ENCODE measurements around the gene AGRN.
"Not testable (repeated sequence)": the region's sequence is repeated elsewhere in the genome, so short reads cannot be mapped to it uniquely, and the experiment has no call there.

The AGRN gene

DNA sequence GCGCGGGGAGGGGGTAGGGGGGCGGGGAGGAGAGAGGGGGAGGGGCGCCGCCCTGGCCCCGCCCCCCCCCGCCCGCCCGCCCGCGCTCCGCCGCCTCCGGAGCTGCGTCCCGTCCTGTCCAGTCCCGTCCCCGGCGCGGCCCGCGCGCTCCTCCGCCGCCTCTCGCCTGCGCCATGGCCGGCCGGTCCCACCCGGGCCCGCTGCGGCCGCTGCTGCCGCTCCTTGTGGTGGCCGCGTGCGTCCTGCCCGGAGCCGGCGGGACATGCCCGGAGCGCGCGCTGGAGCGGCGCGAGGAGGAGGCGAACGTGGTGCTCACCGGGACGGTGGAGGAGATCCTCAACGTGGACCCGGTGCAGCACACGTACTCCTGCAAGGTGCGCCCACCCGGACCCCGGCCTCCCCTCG, at the start of gene AGRN:
AGRN (plus strand) TSS at position 121 of the 405 bp plus-strand sequence; CDS start at position 174, 53 bp downstream.
- no peak for DNase-seq

DNA sequence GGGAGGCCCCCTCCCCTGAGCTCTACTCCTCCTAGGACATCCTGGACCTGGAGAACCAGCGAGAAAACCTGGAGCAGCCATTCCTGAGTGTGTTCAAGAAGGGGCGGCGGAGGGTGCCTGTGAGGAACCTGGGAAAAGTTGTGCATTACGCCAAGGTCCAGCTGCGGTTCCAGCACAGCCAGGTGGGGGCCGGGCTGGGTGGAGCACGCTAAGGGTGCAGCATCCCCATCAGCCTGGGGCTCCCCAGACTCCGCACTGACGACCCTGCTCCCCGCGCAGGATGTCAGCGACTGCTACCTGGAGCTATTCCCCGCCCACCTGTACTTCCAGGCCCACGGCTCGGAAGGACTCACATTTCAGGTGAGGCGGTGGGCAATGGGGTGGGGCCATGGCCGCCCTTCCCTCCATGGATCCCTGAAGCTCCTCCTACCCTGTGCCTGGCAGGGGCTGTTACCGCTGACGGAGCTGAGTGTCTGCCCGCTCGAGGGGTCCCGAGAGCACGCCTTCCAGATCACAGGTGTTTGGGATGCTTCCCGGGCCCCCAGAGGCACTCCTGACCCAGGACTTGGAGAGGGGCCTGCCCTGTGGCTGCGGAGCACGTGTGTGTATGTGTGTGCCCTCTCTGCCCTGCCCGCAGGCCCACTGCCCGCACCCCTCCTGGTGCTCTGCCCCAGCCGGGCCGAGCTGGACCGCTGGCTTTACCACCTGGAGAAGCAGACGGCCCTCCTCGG, 49.5 kb upstream of the AGRN start:
- DNase-seq, result no peak

DNA sequence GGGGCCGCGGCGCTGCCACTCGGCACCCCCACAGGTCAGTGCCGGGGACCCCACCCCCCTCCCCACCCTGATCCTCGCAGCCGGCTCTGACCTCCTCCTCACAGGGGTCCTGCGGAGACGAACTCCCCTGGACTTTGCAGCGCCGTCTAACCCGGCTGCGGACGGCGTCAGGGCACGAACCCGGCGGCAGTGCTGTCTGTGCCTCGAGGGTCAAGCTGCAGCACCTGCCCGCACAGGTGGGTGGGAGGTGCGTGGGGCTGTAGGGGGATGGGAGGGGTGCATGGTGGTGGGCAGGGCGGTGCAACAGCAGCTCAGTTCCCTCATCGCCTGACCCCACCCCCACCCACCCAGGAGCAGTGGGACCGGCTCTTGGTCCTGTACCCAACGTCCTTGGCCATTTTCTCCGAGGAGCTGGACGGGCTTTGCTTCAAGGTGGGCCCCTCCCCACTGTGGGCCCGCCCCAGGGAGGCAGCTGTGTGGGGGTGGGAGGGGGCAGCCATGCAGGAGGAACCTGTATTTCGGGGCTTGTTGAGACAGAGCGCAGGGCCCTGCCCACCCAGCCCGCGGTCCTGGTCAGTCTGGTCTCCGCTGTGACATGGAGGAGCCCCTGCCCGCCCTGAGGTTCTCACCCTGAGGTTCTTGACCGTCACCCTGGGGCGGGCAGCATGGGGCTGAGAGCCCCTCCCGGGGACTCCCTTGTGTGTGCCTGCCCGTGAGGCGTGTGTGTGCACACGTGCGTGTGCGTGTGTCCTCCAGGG, 48.8 kb upstream of the AGRN start:
- no peak for DNase-seq

DNA sequence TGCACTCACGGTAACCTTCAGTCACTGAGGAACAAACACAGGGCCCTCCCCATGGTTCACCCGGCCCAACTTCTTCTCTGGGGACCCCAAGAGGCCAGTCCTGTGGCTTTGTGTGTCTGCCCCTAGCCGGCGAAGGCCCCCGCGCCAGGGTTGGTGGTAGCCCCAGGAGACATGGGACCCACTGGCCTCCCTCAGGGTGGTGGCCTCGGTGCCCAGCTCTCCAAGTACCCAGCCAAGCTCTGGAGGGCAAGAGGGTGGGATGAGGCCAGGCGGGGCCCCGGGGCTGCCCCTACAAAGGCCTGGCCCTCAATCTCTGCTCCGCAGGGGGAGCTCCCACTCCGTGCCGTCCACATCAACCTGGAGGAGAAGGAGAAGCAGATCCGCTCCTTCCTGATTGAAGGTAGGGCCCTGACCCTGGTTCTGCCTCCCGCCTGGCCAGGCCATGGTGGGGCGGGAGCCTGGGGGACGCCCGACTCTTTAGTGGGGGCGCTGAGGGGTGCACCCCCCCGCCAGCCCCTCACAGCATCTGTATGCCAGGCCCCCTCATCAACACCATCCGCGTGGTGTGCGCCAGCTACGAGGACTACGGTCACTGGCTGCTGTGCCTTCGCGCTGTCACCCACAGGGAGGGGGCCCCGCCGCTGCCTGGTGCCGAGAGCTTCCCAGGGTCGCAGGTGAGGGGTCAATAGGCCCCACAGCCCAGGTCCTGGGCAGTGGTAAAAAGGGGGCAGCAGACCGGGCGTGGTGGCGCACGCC, 48.0 kb upstream of the AGRN start:
- DNase-seq, result no peak

DNA sequence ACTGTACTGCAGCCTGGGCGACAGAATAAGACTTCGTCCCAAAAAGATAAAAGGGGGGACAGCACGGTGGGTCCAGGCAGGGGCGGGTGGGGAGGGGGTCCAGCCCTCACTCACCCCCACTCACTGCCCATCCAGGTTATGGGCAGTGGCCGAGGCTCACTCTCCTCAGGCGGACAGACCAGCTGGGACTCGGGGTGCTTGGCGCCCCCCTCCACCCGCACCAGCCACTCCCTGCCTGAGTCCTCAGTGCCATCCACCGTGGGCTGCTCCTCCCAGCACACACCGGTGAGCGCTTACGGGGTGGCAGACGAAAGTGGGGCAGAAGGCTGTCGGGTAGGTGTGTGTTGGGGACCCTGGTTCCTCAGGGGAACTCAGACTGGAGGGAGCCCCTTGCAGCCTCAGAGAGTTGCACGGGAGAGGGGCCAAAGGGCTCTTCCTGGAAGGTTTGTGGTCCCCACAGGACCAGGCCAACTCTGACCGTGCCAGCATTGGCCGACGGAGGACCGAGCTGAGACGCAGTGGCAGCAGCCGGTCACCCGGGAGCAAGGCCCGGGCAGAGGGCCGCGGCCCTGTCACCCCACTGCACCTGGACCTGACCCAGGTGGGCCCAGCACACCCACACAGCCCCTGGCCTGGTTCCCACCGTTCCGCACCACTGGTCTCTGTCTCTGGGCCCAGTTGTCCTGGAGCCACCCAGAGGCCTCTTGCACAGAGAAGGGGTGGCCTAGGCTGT, 47.0 kb upstream of the AGRN start:
- DNase-seq, result no peak

DNA sequence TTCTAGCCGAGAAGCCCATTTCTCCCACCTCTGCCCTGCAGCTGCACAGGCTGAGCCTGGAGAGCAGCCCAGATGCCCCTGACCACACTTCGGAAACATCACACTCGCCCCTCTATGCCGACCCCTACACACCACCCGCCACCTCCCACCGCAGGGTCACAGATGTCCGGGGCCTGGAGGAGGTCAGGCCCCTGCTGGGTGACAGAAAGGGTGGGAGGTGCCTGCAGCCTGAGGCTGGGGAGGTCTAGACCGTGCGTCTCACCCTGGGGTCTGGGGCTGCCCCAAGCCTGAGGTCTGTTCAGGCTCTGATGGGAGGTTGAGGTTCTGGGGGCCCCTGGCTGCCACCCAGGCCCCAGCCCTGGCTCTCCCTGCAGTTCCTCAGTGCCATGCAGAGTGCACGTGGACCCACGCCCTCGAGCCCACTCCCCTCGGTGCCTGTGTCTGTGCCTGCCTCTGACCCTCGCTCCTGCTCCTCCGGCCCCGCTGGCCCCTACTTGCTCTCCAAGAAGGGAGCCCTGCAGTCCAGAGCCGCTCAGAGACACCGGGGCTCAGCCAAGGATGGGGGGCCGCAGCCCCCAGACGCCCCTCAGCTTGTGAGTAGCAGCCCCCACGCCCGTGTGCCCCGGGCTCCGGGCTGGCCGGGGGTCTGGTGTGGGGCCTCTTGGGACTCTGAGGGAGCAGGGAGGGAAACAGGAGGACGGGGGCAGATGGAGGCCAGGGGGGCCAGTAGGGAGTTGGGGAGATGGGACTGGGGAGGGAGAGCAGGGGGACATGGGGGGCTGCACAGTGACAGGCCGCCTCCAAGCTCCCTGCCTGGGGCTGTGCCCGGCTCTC, 46.2 kb upstream of the AGRN start:
- no peak for DNase-seq

DNA sequence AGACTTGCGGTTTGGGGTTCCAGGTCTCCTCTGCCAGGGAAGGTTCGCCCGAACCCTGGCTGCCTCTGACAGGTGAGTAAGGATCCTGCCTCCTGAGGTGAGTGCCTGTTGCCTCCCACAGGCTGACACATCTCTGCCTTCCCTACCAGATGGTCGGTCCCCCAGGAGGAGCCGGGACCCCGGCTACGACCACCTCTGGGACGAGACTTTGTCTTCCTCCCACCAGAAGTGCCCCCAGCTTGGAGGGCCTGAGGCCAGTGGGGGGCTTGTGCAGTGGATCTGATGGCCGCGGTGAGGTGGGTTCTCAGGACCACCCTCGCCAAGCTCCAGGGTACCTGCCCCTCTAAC, 45.7 kb upstream of the AGRN start:
- DNase-seq, result no peak

DNA sequence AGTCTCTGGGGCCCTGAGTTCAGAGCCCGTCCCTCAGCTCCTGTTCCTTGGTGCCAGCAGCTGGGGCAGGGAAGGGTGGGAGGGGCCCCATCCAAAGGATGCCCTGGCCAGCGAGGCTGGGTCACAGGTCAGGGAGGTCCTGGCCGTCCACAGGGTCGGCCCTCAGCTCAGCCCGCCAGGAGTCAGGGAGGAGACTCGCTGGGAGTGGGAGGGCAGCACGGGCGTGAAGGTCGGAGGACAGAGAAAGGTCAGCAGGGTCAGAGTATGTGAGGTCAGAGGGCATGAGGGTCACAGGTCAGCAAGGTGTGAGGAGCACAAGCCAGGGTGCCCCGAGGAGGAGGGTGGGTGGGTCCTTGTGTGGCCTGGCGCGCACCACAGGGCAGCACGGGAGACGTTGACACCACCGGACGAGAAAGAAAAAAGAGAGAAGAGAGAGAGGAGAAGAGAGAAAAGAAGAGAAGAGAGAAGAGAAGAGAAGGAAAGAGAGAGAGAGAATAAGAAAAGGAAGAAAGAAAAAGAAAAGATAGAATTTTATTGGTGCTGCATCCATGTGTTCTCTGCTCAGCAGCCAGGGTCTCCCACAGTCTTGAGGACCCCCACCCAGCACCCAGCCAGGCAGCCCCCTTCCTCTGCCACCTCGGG, 45.1 kb upstream of the AGRN start:
- DNase-seq, result no peak

DNA sequence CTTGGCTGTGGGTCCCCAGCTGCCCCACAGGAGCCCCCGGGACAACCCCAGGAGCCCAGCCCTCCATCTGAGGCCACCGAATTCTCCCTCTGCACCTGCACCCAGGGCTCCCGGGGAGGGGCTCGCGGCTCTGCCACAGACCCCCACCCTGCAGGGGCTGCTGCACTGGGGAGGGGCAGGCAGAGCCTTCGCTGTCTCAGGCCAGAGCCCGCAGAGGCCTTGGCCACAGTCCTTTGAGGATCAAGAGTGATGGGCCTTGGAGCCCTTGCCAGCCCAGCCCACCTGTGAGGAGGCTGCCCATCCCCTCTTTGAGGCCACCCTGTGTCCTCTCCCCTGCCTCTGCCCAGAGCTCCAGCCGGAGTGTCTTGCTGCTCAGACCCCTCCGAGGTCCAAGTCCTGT, 44.6 kb upstream of the AGRN start:
- DNase-seq, result no peak

DNA sequence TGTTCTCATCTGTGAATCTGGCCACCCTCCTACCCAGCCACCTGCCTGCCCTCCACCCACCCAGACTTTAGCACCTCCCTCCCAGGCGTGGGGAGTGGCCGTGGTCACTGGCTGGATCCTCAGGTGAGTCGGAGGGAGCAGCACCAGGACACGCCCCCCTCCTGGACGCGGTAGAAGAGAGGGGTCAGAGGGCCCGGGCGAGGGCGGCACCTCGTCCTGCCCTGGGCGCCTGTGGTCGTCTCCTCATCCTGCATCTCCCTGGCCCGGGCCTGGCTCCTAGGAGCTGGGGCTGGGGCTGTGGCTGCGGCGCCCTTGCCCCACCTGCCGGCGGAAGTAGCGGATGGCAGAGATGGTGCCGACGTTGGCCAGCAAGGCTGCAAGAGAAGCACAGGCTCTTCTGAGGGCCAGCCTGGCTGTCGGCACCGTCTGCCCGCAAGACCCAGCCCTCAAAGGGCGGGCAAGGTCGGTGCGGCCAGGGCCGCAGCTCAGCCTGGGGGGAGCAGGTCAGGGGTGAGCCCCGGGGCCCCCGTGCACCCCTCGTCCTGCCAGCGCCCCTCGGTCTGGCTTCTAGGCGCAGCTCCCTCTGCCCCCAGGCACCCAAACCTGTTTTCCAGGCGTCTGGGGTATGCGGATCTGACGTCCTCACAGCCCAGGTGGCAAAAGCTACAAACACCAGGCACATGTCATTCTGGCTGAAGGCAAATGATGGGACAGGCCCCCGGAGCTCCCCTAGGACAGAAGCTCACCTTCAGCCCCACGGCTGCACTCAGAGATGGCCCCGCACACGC, 43.8 kb upstream of the AGRN start:
- peak in 2 of 4 experiments; percentile 42 to 63 for DNase-seq

DNA sequence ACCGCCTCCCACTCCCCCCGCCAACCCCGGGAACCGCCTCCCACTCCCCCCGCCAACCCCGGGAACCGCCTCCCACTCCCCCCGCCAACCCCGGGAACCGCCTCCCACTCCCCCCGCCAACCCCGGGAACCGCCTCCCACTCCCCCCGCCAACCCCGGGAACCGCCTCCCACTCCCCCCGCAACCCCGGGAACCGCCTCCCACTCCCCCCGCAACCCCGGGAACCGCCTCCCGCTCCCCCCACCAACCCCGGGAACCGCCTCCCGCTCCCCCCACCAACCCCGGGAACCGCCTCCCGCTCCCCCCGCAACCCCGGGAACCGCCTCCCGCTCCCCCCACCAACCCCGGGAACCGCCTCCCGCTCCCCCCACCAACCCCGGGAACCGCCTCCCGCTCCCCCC, 43.1 kb upstream of the AGRN start:
- DNase-seq, result not testable (repeated sequence)

DNA sequence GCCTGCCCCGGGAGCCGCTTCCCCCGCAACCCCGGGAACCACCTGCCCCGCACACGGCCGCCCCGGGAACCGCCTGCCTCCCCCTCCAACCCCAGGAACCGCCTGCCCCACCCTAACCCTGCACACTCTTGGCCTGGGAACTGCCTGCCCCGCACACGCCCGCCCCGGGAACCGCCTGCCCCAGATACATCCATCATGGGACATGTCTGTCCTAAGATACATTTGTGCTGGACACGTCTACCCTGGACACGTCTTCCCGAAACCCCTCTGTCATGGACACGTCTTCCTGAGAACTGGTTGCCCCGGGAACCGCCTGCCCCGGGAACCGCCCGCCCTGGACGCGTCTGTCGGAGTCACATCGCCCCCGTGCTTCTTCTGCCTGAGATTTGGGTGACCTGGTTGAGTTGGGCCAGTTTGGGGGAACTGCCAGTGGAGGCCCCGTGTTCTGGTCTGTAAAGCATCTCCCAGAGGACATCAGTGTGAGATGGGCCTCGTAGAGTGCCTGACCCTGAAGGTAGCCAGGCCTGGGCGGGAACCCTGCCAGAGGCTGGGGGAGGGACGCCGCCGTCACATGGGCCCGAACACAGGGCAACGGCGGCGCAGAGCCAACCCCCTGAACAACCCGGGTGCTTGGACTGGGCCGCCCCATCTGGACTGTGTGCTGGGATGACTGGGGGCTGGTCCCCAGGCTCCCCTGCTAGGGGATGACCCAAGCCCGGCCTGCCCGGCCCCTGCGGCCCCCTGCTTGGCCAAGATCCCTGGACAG, 41.7 kb upstream of the AGRN start:
- no peak for DNase-seq

DNA sequence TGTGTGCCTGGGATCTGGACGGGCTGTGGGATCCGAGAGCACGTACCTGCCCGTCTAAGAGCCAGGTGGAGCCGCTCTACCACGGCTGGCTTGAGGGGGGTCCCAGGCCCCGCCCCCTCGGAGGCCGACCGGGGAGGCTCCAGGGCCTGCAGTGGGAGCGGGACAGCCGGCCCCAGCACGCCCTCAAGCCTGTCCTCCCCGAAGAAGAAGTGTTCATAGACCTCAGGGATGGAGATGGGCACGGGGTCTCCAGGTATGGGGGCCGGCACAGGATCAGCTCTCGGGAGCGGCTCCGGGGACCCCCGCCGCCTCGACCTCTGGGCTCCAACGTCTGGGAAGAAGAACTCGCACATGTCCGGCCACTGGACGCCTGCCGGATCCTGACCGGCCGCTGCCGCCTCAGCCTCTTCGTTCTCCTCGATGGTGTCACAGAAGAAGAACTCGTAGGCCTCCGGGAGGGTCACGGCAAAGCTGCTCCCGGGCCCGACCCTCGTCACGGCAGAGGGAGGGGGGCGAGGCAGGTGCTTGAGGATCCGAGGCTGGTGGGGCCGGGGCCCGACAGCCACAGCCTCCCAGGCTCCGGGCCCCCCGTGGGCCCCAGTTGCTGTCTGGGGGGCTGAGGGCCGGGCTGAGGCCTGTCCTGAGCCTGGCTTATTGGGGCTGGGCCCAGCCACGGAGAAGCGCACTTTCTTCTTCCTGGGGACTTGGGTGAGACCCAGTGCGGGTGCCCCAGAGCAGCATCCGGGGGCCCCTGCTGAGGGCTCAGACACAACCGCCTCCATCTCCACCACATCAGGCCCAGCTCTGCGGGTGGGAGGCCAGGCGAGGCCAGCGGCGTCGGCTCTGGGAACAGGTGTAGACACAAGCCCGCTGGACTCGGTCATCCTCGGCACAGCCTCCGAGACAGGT, 40.8 kb upstream of the AGRN start:
- DNase-seq, result no peak

DNA sequence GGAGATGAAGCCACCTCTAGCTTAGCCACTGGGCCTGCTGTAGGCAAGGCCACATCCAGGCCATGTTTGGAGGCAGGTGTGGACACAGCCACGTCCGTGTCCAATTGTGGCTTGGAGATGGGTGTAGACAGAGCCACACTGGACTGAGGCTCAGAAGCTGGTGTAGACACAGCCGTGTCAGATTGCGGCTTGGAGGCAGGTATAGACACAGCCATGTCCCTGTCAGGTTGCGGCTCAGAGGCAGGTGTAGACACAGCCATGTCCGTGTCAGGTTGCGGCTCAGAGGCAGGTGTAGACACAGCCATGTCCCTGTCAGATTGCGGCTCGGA, 40.2 kb upstream of the AGRN start:
- no peak for DNase-seq

DNA sequence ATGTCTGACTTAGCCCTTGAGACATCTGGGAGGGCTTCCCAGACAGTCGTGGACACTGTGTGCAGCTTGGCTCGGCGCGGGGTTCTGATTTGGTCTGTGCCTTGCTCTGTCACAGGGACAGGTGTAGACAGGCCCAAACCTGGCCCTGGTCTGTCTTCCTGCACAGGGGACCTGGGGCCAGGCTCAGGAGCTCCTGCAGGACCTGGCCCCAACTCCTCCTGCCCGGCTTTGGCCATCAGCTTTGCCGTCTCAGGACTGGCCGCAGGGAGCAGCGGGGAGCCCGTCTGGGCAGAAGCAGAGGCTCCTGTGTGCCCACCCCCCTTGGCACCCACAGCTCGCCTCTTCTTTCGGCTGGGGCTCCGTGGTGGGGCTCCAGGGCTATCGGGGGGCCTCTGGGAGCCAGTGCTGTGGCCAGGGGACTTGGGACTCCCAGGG, 39.8 kb upstream of the AGRN start:
- no peak for DNase-seq

DNA sequence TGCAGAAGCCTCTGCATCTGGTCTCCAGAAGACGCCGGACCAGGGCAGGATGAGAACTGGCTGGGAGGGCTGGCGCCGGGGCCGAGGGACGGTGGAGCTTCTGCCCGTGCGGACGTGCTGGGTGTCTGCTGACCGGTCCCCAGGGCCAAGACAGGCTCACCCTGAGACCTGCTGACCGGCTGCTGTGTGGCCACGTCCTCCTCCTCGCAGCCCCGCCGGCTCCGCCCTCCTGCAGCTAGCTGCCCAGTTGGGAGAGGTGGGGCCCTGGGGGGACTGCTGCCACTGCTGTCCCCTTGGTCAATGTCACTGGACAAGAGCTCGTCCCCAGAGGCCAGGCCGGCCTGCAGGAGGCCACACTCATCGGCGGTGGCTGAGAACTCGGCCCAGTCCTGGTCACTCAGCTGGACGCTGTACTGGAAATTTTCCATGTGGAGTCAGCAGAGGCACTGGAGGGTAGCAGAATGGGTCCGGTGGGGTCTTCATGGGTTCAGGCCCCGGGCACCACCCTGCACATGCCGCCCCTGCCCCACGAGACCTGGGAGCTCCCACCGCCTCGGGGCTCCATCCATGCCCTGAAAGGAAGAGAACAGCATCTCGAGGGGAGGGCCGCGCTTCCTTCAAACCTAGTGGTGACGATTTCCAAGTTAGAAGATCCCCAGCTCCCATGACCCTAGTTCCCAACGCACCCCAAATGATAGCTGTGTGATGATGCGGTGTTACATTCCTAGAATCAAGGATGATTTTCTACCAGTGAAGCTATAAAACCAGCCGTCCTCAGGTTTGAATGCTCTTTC, 39.1 kb upstream of the AGRN start:
- no peak for DNase-seq

DNA sequence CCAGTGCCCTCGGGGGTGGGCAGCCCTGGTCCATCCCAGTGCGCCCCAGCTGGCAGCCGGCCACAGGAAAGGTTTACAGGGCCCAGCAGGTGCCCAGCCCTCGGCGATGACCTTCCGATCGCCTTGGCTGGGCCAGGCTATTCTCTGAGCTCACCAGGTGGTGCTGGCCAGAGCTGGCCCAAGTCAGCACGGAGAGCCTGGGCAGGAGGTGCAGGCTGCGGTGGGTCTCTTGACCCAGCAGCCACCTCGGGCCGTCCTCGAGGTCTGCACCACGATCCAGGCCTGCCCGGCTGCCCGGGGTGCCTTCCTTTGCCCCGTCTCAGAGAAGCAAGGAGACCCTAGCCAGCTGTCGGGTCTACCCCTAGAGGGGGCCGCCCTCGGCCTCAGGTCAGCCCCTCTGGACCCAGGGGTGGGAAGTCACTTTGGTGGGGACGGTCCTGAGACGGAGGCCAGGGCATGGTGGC, 38.4 kb upstream of the AGRN start:
- no peak for DNase-seq

DNA sequence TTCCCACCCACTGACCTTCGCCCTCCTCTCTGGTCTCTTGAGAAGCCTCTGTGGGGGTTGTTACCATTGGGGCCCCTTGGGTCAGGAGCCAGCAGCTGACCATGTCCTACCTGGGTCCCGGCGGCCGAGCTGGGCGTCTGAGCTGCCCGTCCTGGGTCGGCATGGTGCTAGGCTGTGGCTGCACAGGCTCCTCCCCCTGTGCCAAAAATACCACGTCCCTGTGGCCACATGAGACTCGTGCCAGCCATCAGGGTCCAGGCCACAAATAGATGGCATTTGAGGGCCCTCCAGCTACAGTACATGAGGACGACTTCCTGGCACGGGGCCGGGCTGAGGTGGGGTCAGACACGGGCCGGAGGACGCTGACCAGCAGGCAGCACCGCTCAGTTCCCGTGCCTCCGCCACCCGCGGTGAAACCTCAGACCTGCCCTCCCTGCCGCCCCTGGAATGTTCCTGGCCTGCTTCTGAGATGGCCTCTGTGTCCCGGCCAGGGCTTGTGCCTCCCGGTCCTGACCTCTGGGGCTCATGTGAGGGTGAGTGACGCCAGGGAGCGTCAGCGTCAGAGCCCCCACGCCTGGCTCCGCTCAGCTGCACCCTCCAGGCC, 37.9 kb upstream of the AGRN start, which contains the start of gene PERM1:
PERM1 (minus strand) TSS at position 139 of the 604 bp plus-strand sequence. CDS start 1,064 bp downstream, outside the sequence.
- no peak for DNase-seq

Data from activated naive CD4-positive, alpha-beta T cell (primary cell).